Activated T-helper 1 cell treated with Interleukin-2 at 50 U/mL for 16 hours (primary cell): ENCODE results near the gene GRK4.

Experiments used
- DNase-seq: peaks from one replicate; pipeline ENCODE4 v3.0.0-alpha.2; 2020; ENCODE audit warnings: low read depth

GRK4 gene

DNA sequence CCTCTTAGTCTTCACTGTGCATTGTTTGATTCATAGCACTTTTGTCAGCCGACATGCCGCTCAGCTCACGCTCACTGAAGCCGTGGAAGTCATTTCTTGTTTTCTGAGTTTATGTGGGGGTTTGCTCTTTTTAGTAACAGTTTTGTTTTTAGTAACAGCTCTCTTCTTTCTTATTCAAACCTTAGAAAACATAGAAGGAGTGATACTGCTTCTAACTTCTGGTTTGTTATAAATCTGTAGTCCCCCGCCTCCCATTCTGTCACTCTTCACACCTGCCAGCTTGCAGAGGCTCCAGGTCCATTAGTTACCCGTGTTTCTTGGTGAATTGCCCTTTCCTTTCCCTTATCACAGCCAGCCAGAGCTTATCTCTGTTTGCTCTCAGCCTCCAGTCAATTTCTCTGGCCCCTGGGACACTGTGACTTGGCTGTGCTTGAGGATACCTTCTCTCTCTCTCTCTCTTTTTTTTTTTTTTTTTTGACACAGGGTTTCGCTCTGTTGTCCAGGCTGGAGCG, 50.5 kb downstream of the GRK4 start:
- DNase-seq = no peak

DNA sequence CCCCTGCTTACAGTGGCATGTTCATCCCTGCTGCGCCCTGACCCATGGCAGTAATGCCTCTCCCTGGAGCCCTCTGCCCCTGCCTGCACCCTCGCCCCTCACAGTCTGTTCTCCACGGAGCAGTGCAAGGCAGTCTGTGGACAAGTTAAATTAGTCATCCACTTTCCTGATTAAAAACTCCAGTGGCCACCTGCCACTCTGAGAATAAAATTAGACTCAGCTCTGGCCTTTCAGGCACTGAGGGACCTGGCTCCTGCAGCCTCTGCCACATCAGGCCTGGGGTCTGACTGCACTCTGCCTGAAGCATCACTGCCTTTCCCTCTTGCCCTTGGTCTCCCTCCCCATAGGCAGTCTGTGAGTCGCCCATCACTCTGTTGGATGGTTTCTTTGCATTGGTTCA, 53.6 kb downstream of the GRK4 start:
- no peak for DNase-seq

DNA sequence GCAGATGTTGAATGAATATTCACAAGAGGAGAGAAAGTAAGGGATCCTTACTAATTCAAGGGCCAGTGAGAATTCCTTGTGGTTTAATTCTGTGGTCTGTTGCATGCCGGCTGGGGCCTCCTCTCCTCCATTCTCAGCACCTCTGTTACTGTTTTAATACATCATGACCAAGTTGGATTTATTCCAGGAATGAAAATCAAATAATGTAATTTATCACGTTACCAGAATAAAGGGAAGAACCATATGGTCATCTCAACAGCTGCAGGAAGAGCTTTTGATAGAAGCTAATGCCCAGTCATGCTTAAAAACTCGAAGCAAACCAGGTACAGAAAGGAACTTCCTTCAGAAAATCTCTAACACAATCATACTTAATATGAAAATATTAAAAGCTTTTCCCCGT, 54.1 kb downstream of the GRK4 start:
- no peak for DNase-seq

DNA sequence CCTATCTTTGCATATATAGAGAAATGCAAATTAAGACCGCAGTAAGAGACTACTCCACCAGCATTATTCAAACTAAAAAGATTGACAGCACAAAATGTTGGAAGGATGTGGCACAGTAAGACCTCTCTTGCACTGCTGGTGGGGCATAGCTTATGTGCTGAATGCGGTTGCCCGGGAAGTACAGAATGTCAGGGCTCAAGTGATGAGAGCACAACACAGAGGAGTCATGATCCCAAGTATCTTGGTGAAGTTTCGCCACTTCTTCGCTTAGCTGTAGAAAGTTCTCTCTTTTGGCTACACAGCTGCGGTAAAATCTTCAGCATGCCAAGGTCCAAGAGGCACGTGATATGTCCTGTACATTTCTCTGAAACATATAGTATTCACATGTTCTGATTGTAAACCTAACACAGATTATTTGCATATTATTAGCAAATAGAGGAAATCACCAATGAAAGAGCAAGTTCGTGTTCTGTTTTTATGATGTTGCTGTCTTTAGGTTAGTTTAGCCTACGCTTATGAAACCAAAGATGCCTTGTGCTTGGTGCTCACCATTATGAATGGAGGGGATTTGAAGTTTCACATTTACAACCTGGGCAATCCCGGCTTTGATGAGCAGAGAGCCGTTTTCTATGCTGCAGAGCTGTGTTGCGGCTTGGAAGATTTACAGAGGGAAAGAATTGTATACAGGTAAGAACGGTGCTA, 55.9 kb downstream of the GRK4 start:
- DNase-seq = no peak

DNA sequence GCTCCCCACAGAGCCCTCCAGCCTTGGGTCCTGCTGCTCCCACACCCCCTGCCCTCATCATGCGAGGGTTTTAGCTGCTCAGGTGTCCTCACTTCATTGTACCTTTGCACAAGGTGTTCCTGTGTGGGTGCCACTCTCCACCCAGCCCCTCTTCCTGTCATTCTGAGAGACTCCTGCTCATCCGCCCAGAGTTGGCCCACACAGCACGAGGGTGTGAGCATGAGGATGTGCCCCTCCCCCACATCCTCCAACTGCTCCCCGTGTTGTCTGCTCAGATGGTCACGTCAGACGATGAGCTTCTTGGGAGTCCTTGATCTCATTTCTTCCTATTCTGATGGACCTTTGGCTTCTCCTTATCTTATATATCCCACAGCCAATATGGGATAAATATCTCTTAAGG, 57.8 kb downstream of the GRK4 start:
- DNase-seq = no peak

DNA sequence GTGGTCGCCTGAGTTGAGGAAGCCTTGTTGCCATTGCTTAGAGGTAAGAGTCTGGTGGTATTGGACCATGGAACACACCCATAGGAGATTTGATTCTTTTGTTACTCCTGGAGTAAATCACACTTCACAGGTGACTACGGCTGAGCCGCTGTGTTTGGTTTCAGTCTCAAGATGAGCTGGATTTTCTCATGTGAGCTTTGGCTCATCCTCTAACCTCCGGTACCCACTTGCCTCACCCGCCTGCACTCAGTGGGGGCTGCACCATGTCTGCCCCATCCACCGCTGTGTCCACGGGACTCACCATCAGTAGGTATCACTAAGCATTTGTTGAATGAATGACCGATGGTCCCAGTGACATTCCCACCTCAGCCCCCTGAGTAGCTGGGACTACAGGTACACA, 58.3 kb downstream of the GRK4 start:
- no peak for DNase-seq

DNA sequence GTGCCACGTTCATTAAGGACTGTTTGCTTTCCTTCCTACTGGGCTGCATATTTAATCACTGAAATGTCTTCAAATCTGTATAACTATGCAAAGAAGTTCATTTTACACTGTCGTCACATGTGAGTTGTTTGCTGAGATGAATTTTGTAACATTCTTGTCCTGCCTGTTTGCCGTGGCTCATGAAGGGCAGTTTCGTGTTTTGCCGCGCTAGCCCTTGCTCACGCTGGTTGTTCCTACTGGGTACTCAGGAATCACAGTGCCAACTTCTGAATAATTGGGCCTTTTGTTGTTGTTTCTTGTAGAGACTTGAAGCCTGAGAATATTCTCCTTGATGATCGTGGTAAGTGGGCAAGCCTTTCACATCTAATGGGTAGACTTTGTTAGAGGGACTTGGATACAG, 58.7 kb downstream of the GRK4 start:
- DNase-seq = no peak

DNA sequence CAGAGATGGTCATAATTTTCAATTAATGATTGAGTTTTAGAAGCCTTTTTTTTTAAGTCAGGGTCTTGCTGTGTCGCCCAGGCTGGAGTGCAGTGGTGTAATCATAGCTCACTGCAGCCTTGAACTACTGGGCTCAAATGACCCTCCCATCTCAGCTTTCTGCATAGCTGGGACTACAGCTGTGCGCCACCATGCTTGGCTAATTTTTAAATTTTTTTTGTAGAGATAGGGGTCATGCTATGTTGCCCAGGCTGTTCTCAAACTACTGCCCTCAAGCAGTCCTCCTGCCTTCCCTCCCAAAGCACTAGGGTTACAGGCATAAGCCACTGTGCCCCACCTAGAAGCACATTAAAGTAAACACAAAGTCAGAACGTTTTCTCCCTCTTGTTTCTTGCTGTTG, 59.3 kb downstream of the GRK4 start:
- no peak for DNase-seq

DNA sequence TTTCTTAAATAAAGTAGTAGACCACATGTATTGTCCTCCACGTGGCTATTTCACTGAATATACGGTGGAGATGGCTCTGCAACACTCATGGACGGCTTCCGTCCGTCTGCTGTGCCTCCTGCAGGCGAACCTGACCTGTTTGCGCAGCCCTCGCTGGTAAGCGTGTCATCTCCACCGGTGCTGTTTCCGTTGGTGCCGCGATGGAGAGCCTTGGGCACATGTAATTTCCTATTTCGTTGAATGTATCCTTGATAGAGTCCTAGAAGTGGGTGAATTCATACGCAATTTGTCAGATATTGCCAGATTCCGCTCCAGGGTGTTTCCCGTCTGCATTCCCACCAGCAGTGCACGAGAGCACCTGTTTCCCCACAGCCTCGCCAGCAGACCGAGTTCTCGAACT, 62.5 kb downstream of the GRK4 start:
- no peak for DNase-seq

DNA sequence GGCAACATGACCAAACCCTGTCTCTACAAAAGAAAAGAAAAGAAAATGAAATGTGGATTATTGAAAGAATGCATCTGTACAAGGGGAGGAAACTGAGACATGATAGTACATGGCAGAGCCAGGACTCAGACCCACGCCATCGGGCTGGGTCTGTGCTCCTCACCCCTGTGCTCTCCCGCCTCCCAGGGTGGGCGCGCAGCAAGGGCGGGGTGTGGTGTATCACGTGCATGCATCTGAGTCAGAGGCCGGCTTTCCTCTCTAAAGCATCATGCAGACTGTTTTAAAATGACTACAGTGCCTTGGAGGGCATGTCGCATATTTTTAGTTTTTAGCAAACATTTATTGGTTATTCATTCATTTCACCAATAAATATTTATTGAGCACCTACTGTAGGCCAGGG, 63.2 kb downstream of the GRK4 start:
- DNase-seq = no peak

DNA sequence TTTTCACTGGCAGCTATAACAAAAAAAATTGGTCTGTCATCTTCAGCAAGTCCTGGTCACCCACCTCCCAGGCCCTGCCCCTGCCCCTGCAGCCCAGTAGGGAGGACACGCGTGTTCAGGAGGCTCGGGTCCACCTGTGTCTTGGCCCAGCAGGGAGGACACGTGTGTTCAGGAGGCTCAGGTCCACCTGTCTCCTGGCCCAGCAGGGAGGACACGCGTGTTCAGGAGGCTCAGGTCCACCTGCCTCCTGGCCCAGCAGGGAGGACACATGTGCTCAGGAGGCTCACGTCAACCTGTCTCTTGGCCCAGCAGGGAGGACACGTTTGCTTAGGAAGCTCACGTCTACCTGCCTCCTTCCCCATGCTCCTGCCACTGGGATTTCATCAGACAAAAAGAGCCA, 66.1 kb downstream of the GRK4 start:
- no peak for DNase-seq

DNA sequence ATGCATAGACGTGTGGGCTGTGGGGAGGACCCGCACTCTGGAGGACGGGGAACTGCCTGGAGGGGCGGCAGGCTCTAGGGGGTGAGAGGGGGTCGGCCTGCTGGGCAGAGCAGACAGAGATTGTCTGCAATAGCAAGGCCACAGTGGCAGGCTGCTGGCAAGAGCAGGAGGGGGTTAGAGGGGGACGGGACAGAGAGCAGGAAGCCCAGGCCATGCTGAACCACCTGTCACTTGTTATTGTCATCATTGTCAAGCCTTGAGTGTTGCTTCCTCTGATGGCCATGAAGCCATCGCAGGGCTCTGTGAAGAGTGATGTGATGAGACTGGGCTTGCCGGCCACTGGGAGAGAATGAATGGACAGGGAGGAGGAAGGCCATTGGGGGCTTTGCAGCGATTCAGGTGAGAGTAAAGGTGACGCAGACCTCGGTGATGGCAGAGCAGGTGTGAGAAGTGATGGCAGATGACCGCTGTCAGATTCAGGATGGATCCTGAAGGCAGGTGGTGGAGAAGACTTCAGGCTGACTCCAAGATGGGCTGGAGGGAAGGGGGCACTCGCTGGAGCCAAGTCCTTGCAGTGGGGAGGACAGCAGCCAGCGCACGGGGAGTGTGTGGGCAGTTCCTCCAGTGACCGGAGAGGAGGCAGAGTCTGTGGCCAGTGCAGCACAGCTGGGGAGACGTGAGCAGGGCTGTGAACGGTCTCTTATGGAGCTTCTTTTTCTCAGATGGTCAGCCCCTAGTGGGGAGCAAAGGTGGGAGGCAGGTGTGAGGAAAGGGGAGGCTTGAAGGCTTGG, 67.4 kb downstream of the GRK4 start:
- DNase-seq = no peak

DNA sequence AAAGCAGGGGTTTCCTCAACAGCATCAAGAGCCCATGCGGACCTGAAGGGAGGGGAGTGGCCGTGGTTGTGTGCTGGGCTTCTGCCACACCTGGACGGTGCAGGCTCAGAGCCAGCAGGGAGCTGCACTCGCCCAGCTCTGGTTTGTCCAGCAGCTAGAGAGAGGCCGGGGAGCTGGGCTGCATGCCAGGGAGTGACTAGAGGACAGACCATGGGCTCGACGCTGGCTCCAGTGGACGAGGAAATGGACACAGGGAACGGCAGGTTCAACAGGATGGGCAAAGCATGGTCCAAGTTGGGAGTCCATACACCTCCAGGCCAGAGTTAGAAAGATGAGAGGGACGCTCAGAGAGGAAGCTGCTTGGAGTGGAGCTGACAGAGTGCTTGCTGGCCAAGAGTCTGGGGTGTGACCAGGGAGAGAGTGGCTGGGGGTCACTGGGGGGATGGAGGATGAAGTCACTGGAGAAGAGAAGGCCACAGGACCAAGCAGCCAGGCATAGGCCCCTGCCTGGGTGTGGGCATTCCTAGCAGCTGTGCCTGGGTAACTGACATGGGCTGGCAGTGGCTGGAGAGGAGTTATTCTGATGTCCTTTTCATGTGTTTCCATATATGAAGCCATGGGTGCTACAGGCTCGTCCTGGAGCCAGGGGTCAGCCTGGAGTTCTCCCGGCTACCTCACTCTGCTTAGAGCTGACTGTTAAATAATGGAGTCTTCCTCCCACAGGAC, 68.1 kb downstream of the GRK4 start:
- no peak for DNase-seq

DNA sequence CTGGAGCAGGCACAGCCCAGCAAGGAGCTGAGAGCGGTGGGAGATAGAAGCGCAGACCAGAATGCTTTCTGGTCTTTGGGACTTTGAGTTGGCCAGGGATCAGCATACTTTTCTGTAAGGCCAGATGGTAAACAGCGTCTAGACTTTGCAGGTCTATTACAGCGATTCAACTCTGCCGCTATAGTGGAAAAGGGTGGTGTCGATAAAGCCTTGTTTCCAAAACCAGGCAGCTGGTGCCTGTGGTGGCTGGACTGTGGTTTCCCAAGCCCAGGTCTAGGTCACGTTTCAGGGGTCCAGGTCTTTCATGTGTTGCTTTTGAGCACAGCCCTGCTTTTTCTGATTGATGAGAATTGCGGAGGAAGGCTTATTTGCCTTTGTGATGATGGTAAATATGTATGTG, 70.9 kb downstream of the GRK4 start:
- DNase-seq = no peak

DNA sequence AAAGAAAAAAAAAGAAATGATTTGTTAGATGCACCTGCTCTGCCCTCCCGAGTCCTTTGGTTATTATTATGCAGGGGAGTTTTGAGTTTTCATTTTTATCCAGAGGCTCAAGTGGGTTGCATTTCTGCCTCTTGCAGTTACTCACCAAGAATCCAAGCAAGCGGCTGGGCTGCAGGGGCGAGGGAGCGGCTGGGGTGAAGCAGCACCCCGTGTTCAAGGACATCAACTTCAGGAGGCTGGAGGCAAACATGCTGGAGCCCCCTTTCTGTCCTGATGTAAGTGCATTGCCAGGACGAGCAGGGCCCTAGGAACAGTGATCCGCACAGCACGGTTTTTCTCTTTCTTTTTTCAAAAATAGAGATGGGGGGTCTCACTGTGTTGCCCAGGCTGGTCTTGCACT, 71.9 kb downstream of the GRK4 start:
- DNase-seq = no peak

DNA sequence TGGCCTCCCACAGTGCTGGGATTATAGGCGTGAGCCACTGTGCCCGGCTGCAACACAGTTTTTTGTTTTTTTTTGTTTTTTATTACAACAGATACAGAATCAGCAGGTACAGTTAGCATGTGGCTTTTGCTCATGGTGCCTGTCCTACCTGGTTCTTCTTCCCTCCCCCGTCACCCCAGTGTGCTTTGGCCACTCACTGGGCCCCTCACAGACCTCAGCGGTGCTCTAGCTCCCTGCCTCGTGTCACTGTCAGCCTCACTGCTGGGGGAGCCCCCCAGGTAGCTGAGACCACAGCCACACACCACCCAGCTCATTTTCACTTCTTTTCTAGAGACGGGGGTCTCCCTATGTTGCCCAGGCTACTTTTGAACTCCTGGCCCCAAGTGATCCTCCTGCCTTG, 72.3 kb downstream of the GRK4 start:
- DNase-seq = no peak

DNA sequence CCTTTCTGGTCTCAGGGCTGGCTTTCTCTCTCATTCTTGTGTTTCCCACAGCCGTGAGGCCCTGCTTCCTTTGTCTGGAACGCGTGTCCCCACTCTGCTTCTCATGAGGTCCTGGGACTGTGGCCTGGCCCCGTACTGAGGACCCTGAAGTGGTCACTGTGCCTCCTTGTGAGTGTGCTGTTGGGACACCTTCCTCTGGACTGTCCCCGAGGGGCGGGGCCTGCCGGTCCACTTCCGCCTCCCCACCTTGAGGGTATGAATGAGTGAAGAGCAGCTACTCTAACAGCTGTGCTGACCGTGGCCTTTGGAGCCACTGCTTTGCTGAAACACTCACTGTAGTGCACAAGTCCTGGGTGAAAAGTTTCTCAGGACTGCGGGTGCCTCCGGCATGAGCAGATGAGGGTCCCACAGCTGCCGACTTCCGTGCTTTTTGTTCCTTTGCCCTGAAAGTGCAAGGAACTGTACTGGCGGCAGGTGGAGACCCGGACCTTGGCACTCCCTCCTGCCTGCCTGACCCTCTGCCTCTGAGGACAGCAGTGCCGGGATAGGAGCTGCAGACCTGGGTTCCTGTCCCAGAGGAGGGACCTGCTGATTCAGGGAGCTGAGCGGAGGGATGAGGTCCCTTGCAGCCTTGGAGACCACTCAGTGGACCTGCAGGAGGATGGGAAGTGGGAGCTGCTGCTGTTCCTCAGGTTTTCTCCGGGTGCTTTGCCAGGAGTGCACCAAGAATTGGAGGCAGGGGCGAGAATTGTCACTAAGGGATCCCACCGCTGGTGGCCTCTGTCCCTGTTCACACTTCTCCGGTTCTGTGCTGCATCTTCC, 73.0 kb downstream of the GRK4 start:
- no peak for DNase-seq

DNA sequence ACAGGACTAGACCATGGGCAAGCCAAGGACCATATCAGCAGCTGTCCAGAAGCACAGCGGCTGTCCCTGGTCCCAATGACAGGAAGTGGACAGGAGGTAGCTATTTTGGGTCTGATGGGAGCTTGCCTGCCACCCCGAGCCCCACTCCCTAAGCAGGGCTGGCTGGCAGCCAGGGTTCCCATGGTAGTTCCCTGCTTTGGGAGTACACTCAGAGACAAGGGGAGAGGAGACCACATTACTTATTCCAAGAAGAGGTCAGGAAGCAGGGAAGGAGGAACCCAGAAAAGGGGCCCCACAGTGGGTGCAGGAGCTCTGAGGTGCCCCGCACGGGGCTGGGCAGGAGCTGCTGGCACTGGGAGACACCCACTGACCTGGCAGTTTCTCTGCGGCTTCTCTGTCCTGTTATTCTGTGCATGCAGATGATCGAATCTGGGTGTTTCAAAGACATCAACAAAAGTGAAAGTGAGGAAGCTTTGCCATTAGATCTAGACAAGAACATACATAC, 74.6 kb downstream of the GRK4 start:
- DNase-seq = no peak

DNA sequence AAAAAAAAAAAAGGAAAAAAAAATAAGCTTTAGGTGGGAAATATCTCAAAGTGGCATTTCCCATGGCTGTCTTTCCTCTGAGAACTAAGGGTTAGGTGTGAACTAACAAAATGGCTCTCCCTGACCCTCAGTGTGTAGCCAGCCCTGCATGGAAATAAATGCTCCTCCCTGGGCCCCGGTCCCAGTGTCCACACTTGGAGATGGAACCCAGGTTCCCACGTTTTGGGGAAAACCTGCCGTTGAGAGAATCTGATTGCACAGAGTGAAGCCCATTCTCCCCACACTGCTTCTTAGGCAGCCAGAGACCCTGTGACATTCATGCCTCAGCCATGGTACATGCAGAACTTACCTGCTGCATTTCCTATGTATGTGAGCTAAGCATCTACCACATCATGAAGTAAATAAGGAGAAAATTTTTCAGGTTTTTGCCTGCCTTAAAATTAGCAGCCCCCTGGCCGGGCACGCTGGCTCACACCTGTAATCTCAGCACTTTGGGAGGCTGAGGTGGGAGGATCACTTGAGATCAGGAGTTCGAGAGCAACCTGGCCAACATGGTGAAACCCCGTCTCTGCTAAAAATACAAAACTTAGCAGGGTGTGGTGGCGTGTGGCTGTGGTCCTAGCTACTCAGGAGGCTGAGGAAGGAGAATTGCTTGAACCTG, 76.5 kb downstream of the GRK4 start:
- no peak for DNase-seq

DNA sequence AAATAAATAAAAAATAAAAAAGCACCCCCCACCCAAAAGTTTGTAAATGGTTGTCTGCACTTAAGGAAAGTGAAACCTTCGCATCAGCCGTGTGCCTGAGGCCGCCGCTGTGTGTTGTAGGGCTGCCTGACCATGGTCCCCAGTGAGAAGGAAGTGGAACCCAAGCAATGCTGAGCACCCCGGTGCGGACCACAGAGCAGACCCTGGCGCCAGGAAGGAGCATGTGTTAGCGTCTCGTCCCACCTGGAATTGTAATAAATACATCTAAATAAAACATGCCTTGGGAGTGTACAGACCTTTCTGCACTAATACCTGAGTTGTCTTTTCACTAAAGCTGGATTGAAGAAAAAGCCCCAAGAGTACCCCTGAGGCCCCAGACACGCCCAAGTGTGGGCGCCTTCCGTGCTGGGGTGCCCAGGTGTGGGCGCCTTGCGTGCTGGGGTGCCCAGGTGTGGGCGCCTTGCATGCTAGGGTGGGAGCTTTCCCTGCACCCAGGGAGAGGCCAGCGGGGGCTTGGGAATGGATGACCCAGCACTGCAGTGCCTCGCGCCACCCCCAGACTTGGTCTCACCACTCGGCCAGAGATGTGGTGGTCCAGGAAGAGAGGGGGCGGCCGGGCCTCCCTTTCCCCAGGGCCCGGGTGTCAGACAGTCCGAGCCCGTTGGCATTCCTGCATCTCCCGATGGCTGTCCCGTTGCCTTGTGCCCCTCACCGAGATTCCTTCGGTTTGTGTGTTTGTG, 77.3 kb downstream of the GRK4 start:
- DNase-seq = no peak
